HG02763 (cell line): ENCODE measurements around the gene ATRIP.
"Not testable (repeated sequence)": the region's sequence is repeated elsewhere in the genome, so short reads cannot be mapped to it uniquely, and the experiment has no call there.

Experiments used
- ATAC-seq: cut with Tn5 transposase; IDR thresholded peaks from one replicate; pipeline ENCODE4 v1.9.1; 2021; ENCODE audit warnings: mild to moderate bottlenecking, moderate library complexity; ENCODE audit not compliant: unreplicated experiment

Gene ATRIP

DNA sequence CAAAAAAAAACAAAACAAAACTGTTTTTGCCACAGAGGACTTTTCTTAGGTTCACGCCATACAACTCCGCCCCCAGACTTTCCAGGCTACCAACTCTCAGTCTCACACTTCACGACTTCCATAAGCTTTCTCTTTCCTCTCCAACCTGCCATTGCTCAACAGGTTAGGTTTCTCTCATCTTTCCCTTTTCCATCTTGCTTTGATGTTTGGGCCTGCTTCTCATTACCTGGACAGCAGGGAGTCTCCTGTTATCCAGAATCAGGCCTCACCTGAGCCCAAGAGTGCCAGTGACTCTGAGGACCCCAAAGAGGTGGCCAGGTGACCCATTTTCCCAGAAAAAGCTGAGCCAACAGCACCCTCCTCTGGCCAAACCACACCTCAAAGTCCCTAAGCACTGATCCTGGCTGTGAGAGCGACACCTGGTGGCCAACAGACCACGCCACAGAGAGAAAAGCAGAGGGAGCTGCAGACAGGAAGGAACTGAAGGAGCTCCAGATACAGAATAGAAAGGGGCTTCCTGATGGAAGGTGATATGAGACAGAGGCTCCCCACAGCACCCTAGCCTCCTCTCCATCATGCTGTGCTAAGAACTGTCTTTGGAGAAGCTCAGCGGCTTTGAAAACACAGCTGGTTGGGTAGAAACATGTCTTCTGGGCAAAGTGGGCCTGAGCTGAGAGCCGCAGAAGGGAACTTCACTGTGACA is 10.6 kb upstream of the ATRIP start:
- ATAC-seq, result no peak

DNA sequence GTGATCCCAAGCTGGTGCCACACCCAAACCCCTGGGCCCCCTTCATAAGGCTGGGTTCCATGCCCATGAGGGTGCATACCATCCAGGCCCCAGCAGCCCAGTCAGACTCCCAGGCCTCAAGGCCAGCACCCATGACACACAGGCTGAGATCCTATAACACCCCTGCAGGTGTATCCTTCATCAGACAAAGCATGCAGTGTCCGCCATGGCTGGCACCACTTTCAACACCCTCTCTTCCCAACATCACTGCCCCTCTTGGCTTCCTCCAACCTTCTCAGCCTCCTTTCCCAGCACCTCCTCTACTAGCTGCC is 10.1 kb upstream of the ATRIP start:
- no peak for ATAC-seq

DNA sequence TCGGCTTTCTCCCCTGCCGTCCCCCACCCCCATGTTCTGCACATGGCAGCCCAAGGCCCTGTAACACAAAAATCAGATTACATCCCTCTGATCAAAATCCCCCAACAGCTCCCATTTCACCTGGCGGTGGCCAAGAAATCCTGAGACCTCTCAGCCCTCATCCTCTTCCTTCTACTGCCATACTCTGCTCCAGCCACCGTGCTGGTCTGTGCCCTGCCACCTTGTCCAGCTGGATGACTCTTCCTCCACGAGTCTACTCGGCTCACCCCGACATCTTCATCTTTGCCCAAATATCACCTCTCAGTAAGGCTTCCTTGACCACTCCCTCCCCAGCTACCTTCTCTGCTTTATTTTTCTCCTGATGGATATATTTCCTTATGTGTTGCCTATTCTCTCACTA is 9.7 kb upstream of the ATRIP start:
- ATAC-seq, result no peak

DNA sequence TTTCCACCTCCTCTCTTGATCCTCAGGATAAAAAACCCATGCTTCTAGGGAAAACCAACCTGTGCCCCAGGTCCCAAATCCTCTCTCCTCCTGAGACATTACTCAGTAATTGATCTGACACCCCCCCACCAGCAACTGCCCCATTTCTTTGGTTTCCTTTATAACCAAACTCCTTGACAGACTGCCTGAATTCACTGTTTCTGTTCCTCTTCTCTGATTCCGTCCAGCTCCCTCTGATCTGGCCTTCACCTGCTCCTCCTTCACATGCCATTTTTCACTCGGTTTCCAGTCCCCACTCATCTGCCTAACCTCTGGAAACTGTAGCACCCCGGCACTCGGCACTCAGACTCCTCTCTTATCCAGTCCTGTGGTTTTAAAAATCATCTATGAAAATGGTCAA is 8.7 kb upstream of the ATRIP start:
- no peak for ATAC-seq

GRCh38 chr3:48439820-48440589 is 6.5 kb upstream of the ATRIP start, which contains the start of the genes CCDC51 and TMA7:
Gene CCDC51, minus strand, starts transcription at chr3:48440119. Its CDS starts 4,991 bp downstream, at chr3:48435128.
Gene TMA7, plus strand, starts transcription at chr3:48440257. Its CDS starts 40 bp downstream, at chr3:48440297.
- peak; percentile 94 for ATAC-seq

DNA sequence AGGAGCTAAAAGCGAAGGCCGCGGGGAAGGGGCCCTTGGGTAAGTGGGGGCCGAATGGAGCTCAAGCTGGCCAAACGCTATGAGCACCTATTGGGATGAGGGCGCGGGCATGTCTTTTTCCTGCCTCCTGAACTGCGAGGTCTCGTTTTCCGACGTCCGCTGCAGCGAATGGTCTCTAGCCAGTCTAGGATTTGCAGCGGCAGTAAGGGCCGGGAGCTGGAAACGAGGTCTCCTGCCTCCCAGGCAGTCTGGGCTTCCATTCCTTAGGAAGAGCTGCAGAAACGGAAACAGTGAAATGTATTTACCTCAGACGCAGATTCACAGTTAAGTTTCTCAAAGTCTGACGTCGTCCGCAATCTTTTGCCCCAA is 6.0 kb upstream of the ATRIP start:
- no peak for ATAC-seq

- ATAC-seq, result no peak
Observed at GRCh38 chr3:48441940-48442339, 4.6 kb upstream of the ATRIP start.

DNA sequence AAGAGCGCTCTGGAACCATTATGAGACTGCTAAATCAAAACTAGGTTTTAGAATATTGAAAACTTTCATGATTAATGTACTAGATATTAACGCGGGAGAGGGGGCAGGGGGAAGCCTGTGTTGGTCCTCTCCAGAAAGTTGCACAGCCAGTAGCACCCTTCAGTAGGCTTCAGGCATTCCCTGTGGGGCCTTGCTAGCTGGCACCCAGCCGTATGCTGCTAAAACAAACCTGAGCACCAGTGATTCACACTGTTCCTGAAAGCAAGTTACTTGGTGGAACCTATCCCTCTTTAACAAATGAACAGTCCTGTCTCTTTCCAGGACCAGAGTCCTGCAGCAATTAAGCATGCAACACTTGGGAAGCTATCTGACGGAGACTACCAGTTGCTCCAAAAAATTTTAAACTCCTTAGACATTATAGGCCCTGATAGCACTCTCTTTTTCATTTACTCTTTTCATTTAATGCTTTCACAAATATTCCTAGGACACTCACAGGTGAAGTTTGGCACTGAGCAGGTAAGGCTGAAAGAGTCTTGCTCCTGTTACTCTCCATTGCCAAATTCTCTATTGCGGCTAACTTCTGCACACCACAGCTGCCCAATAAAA is 1.2 kb upstream of the ATRIP start:
- no peak for ATAC-seq

DNA sequence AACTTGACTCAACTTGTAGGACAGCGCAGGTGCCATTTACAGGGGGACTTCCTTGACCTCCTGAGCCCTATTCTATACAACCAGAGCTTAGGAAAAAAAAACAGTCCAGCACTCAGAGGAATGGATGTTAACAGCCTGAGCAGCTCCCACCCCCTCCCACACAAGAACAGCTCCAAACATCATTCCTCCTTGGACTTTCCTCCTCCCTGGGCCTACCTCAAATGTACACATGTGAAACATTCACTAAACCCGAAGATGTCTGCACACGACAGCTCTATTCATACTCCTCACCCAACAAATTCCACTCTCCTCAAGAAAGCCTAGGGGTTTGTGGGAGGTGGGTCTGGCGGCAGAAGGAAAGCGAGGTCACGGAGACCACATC is 503 bp upstream of the ATRIP start:
- ATAC-seq, result no peak

DNA sequence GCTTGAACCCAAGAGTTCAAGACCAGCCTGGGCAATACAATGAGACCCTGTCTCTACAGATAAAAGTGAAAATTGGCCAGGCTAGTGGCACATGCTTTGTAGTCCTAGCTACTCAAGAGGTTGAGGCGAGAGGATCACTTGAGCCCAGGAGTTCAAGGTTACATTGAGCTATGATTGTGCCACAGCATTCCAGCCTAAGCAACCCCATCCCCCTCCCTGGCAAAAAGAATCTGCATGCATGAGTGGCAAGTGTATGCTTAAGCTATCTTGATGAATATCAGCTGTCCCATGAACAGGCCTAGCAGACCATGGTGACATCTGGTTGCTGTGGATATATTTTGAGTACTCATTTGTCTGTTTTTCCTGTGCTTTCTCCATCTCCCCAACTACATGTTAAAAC is 4.7 kb downstream of the ATRIP start:
- ATAC-seq, result no peak

DNA sequence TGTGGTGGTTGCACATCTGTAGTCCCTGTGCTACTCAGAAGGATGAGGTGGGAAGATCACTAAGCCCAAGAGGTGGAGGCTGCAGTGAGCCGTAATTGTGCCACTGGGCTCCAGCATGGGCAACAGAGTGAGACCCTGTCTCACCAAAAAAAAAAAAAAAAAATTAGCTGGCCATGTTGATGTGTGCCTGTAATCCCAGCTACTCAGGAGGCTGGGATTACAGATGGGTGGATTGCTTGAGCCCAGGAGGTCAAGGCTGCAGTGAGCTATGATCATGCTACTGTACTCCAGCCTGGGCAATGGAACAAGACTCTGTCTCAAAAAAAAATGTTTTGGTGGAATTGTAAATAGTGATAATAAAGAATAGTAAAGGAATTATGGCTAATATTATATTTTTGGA is 9.9 kb downstream of the ATRIP start:
- no peak for ATAC-seq

DNA sequence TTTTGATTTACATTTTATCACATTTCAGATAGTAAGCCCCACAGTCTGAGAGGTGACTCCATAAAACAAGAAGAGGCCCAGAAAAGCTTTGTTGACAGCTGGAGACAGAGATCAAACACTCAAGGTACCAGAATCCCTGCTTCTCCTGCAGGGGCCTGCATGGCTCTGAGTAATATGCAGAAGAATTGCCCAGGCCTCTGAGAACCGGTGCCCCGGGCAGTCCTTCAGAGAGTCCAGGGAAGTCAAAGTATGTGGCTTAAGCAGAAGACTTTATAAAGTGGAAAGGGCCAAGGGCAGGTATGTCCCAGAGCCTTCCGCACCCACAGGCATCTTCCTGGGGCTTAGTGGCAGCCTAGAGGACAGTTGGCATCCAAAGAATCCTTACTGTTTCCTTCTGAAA is 12.8 kb downstream of the ATRIP start:
- no peak for ATAC-seq

DNA sequence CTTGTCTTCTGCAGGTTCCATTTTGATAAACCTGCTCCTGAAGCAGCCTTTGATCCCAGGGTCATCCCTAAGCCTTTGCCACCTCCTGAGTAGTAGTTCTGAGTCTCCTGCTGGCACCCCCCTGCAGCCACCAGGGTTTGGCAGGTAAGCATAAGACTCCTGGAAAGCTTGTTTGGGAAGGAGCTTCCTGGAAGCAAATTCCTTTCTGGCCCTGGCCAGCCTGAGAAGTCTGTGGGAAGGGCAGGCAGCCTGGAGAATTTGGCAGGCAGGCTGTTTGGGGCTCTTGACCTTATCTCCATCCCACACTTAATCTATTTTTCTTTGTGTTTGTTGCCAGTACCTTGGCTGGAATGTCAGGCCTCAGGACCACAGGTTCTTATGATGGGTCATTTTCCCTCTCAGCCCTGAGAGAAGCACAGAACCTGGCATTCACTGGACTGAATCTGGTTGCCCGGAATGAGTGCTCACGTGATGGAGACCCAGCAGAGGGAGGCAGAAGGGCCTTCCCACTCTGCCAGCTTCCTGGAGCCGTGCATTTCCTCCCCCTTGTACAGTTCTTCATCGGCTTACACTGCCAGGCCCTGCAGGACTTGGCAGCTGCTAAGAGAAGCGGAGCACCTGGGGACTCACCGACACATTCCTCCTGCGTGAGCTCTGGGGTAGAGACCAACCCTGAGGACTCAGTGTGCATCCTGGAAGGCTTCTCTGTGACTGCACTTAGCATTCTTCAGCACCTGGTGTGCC is 13.4 kb downstream of the ATRIP start:
- no peak for ATAC-seq

GRCh38 chr3:48460517-48460902 is 14.0 kb downstream of the ATRIP start:
- no peak for ATAC-seq

DNA sequence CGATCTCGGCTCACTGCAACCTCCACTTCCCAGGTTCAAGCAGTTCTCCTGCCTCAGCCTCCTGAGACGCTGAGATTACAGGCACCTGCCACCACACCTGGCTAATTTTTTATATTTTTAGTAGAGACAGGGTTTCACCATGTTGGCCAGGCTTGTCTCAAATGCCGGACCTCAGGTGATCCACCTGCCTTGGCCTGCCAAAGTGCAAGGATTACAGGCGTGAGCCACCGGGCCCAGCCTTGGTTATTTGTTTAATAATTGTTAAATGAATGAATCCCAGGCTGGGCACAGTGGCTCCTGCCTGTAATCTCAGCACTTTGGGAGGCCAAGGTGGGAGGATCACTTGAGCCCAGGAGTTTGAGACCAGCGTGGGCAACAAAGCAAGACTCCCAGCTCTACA is 15.2 kb downstream of the ATRIP start:
- not testable (repeated sequence) for ATAC-seq

- no peak for ATAC-seq
Observed at GRCh38 chr3:48463703-48464102, 17.2 kb downstream of the ATRIP start.

DNA sequence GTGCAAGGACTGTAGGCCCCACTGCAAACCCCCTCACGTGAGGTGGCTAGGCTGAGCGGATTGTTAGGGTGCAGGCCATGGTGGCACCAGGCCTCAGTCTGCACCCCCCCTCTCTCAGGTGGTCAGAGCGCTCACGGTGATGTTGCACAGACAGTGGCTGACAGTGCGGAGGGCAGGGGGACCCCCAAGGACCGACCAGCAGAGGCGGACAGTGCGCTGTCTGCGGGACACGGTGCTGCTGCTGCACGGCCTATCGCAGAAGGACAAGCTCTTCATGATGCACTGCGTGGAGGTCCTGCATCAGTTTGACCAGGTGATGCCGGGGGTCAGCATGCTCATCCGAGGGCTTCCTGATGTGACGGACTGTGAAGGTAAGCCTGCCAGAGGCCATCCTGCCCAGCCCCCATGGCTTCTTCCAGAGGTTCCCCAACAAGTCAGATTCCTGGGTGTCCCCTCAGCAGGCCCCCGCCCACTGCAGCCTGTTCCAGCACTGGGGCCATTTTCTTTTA is 18.2 kb downstream of the ATRIP start:
- no peak for ATAC-seq

DNA sequence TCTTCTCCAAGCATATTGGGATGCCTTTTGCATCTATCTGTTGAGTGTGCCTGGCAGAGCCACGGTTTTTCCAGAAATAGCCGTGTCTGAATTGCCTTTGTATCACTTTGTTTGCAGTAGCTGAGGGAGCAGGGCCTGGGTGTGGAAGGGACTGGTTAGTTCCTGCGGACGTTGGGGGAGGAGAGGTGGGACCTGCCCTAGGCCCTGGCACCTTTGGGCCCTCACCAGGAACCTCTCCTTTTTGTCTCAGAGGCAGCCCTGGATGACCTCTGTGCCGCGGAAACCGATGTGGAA is 18.6 kb downstream of the ATRIP start:
- ATAC-seq, result no peak

DNA sequence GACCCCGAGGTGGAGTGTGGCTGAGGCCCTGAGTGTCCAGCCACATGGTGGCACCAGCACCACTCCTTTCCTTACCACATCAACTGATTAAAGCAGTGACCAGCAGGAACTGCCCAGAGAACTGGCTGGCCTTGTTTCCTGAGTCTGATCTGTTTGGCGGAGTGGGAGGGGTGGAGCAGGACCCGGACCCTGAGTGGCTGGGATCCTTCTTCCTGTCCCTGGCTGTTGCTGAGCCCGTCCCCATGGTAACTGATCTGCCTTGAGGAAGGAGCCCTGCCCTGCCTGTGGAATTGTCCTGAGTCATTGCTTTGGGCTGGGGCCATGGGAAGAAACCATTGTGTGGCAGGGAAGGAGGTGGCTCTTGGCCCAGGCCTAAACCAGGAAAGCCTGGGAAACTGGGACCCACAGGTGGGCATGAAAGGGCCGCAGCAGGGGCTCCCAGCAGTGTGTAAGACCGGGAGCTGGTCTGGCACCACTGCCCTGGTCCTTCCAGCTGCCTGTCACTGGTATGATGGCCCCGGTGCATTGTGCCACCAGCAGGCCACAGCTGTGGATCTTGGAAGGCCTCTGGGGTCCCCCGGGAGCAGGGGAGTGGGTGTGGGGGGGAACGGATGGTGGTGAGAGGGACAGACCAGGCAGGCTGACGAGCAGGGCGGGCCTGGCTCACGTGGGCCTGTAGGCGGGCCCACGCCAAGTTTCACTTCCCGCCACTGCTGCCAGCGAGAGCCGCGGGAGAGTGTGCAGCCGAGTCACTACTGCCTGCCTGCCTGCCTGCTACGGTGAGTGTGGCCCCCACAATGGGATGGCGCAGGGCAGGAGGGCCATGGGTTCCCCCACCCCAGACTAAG is 19.2 kb downstream of the ATRIP start:
- ATAC-seq, result peak; percentile 81

GRCh38 chr3:48466386-48467109 is 20.0 kb downstream of the ATRIP start:
- peak; percentile 11 for ATAC-seq
